ENCODE results near the gene SPTBN4. TPM values are rescaled to one million over a fixed set of nuclear protein-coding genes. Genes with fewer than 3 reads are reported as not detected.

Gene SPTBN4
- total and polyA plus RNA-seq, 10 of the 15 experiments (the other 5 are each of a cell fraction or from before 2014, with no cell fraction given), result 0.04 to 1.1 (median 0.34) TPM; not detected in 1

DNA sequence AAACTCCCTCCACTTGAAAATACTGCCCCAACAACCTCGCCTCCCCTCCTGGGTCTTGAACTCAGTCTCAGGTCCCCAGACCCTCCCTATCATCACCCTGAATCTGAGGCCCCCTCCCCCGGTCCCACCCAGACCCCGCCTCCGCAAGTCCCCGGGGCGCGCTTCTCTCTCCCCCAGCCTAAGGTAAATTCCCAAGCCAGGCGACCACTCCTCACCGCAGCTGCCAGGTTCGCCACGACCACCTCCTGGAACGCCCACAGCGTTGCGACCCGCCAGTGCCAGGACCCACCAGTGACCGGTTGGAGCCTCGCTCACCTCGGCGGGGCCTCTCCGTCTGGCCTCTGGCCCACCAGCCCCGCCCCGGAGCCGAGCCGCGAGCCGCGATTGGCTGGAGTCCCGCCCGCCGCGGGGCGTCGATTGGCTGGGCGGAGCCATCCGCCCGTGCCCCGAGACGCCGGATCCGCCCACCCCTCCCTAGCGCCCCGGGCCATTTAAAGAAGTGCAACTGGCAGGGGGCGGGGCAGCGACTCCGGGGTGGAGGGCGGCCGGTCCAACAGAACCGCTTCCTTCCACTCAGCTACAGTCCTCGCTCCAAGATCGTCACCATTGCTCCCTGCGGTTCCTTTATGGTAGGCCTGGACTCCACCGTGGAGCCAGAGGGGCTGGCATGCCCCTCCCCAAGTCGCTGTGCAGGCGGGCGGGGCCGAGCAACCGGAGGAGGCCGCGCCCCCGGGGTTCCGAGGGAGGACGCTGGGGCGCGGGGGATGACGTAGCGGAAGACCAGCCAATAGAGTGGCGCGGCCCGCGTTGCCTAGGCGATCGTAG lies 22.6 kb upstream of the SPTBN4 start, which contains the start of gene SERTAD3 (continued):
- TF ChIP-seq, protein P1, sequence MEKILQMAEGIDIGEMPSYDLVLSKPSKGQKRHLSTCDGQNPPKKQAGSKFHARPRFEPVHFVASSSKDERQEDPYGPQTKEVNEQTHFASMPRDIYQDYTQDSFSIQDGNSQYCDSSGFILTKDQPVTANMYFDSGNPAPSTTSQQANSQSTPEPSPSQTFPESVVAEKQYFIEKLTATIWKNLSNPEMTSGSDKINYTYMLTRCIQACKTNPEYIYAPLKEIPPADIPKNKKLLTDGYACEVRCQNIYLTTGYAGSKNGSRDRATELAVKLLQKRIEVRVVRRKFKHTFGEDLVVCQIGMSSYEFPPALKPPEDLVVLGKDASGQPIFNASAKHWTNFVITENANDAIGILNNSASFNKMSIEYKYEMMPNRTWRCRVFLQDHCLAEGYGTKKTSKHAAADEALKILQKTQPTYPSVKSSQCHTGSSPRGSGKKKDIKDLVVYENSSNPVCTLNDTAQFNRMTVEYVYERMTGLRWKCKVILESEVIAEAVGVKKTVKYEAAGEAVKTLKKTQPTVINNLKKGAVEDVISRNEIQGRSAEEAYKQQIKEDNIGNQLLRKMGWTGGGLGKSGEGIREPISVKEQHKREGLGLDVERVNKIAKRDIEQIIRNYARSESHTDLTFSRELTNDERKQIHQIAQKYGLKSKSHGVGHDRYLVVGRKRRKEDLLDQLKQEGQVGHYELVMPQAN (conservative IDR thresholded peaks at IDR 0.05), result peak; percentile 97
- TF ChIP-seq LARP7 (IDR thresholded peaks at IDR 0.05) (0 out of 2 replicates have a peak, but pooled peaks have one; percentile 67), JUNB (IDR thresholded peaks at IDR 0.05) (no peak), MEF2B (IDR thresholded peaks at IDR 0.05; ENCODE audit: partially characterized antibody, poor library complexity, severe bottlenecking) (peak; percentile 53), HDAC2 (IDR thresholded peaks at IDR 0.05) (no peak), ZZZ3 (IDR thresholded peaks at IDR 0.05; ENCODE audit: control insufficient read depth, insufficient read length, low read depth) (no peak), TAF1 (IDR thresholded peaks at IDR 0.05; ENCODE audit: borderline replicate concordance, low read depth, low read length) (peak; percentile 51; the same call in 1 of the 2 replicates), CBFB (IDR thresholded peaks at IDR 0.05; ENCODE audit: low read depth) (no peak), NR2C1 (IDR thresholded peaks at IDR 0.05) (no peak), CREB1 (IDR thresholded peaks at IDR 0.05; ENCODE audit: low read depth) (peak; percentile 94), CEBPB (IDR thresholded peaks at IDR 0.05; ENCODE audit: borderline replicate concordance in 1 of 2, low read depth in 2 of 2, low read length in 2 of 2) (no peak)
- TF ChIP-seq, protein P2, sequence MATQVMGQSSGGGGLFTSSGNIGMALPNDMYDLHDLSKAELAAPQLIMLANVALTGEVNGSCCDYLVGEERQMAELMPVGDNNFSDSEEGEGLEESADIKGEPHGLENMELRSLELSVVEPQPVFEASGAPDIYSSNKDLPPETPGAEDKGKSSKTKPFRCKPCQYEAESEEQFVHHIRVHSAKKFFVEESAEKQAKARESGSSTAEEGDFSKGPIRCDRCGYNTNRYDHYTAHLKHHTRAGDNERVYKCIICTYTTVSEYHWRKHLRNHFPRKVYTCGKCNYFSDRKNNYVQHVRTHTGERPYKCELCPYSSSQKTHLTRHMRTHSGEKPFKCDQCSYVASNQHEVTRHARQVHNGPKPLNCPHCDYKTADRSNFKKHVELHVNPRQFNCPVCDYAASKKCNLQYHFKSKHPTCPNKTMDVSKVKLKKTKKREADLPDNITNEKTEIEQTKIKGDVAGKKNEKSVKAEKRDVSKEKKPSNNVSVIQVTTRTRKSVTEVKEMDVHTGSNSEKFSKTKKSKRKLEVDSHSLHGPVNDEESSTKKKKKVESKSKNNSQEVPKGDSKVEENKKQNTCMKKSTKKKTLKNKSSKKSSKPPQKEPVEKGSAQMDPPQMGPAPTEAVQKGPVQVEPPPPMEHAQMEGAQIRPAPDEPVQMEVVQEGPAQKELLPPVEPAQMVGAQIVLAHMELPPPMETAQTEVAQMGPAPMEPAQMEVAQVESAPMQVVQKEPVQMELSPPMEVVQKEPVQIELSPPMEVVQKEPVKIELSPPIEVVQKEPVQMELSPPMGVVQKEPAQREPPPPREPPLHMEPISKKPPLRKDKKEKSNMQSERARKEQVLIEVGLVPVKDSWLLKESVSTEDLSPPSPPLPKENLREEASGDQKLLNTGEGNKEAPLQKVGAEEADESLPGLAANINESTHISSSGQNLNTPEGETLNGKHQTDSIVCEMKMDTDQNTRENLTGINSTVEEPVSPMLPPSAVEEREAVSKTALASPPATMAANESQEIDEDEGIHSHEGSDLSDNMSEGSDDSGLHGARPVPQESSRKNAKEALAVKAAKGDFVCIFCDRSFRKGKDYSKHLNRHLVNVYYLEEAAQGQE (IDR thresholded peaks at IDR 0.05; ENCODE audit: low read depth, low read length), result no peak
